Suppressor macrophage treated with lipopolysaccharide for 1 hour (primary cell): Measurements from ENCODE around the gene EPHX1.
"Not testable (repeated sequence)": the region's sequence is repeated elsewhere in the genome, so short reads cannot be mapped to it uniquely, and the experiment has no call there.

Source experiments
- DNase-seq, 3 donors: peaks; one replicate each; pipeline ENCODE4 v3.0.0-alpha.2; 2020 to 2022

The EPHX1 gene

GRCh38 chr1:225809842-225810578, at the start of gene EPHX1:
Gene EPHX1, plus strand, starts transcription at chr1:225810124. Its CDS starts 18,606 bp downstream, at chr1:225828730.
- DNase-seq = peak; percentile 89 to 94 (median 92)

- DNase-seq = no peak
Observed at GRCh38 chr1:225760531-225760930, 49.4 kb upstream of the EPHX1 start.

- DNase-seq = not testable (repeated sequence)
Observed at GRCh38 chr1:225761395-225761794, 48.5 kb upstream of the EPHX1 start.

GRCh38 chr1:225762002-225762441, 47.9 kb upstream of the EPHX1 start:
- no peak for DNase-seq

- DNase-seq = no peak
Observed at GRCh38 chr1:225762444-225762843, 47.5 kb upstream of the EPHX1 start.

- peak; percentile 49 to 69 (median 62) for DNase-seq
Observed at GRCh38 chr1:225763716-225764548, 46.0 kb upstream of the EPHX1 start.

GRCh38 chr1:225765982-225766674, 43.8 kb upstream of the EPHX1 start:
- no peak for DNase-seq

GRCh38 chr1:225766967-225767633, 42.8 kb upstream of the EPHX1 start:
- no peak for DNase-seq

- no peak for DNase-seq
Observed at GRCh38 chr1:225767634-225768540, 42.0 kb upstream of the EPHX1 start.

- no peak for DNase-seq
Observed at GRCh38 chr1:225768662-225769426, 41.1 kb upstream of the EPHX1 start.

- DNase-seq = no peak
Observed at GRCh38 chr1:225769687-225770086, 40.2 kb upstream of the EPHX1 start.

GRCh38 chr1:225770561-225771248, 39.2 kb upstream of the EPHX1 start:
- no peak for DNase-seq

GRCh38 chr1:225771661-225772322, 38.1 kb upstream of the EPHX1 start:
- no peak for DNase-seq

- DNase-seq = peak; percentile 78 to 88 (median 86)
Observed at GRCh38 chr1:225772323-225772768, 37.6 kb upstream of the EPHX1 start.

- no peak for DNase-seq
Observed at GRCh38 chr1:225772848-225773247, 37.1 kb upstream of the EPHX1 start.

GRCh38 chr1:225774281-225775147, 35.4 kb upstream of the EPHX1 start:
- no peak for DNase-seq

- no peak for DNase-seq
Observed at GRCh38 chr1:225776294-225776693, 33.6 kb upstream of the EPHX1 start.

- no peak for DNase-seq
Observed at GRCh38 chr1:225777058-225777582, 32.8 kb upstream of the EPHX1 start.
